ENCODE data around the gene NDFIP1. TPM values are rescaled to one million over a fixed set of nuclear protein-coding genes. Genes with fewer than 3 reads are reported as not detected.

Gene NDFIP1
- total RNA-seq: 83.4 and 84.1 TPM in 2 replicates

GRCh38 chr5:142108432-142109330 is at the start of gene NDFIP1:
TSS of gene NDFIP1 (plus strand) at chr5:142108779. CDS start at chr5:142108975, 196 bp downstream.

Other genes starting within 250 kb of the NDFIP1 start
- under 0.01 TPM in 1 of 2 replicates, not detected in the other for gene PCDH1, start 230.4 kb upstream of the NDFIP1 start, total RNA-seq
- gene DELE1, start 184.9 kb upstream of the NDFIP1 start, total RNA-seq: 45.9 and 49.6 TPM in 2 replicates
- gene PCDH12, start 150.6 kb upstream of the NDFIP1 start, total RNA-seq: 1.2 and 1.5 TPM in 2 replicates
- gene RNF14, start 139.7 kb upstream of the NDFIP1 start, total RNA-seq: 44.8 and 45.2 TPM in 2 replicates
- gene GNPDA1, start 95.8 kb upstream of the NDFIP1 start, total RNA-seq: 47.4 and 54.3 TPM in 2 replicates
- 14.7 and 45.2 TPM in 2 replicates for gene SPRY4, start 216.2 kb downstream of the NDFIP1 start, total RNA-seq